ENCODE measurements around the gene SCAI.

SCAI gene

GRCh38 chr9:124946167-124946566 is 197.2 kb downstream of the SCAI start:
- H4K8ac ChIP-seq (ENCODE audit: low read depth, low read length), result no peak overlapping the region
- peaks cover 2% of the 10 kb centered on the region for H3K79me2 ChIP-seq (ENCODE audit: control insufficient read depth, insufficient read depth, low read length, poor library complexity)
- H3K4me2 ChIP-seq (ENCODE audit: low read length), result no peak overlapping the region
- no peak overlapping the region for H3K27ac ChIP-seq (ENCODE audit: low read depth, low read length)
- no peak overlapping the region for H3K9ac ChIP-seq (ENCODE audit: low read length)
- no peaks in the 10 kb centered on the region for H3K9me3 ChIP-seq (ENCODE audit: insufficient read depth, low read depth, low read length)
- no CpG with 5 or more reads among the region's 1 CpG for WGBS (ENCODE audit: extremely low coverage, insufficient coverage, insufficient read length)
- peaks cover 0 to 5% of the 10 kb centered on the region in 2 experiments for H3K4me1 ChIP-seq (ENCODE audit: control insufficient read depth in 1 of 2, insufficient read depth in 2 of 2, low read length in 2 of 2)
- H3K18ac ChIP-seq (ENCODE audit: low read length), result no peak overlapping the region
- H3K79me1 ChIP-seq (ENCODE audit: low read length), result peaks cover 5% of the 10 kb centered on the region
- H3K23ac ChIP-seq (ENCODE audit: low read length), result no peak overlapping the region
- H2BK120ac ChIP-seq (ENCODE audit: insufficient read depth, low read length, poor library complexity), result no peak overlapping the region
- H3K36me3 ChIP-seq (ENCODE audit: control insufficient read depth in 1 of 2, insufficient read depth in 2 of 2, low read length in 2 of 2), result no peaks in the 10 kb centered on the region
- H3K4me3 ChIP-seq (ENCODE audit: low read depth, low read length), result no peak overlapping the region
- H4K91ac ChIP-seq (ENCODE audit: low read depth, low read length), result no peak overlapping the region
- DNase-seq, result no peak
- H2BK12ac ChIP-seq (ENCODE audit: low read length), result no peak overlapping the region
- no peak overlapping the region for H4K12ac ChIP-seq (ENCODE audit: low read depth, low read length)
- H2AK5ac ChIP-seq (ENCODE audit: low read length), result no peak overlapping the region
- H3K4ac ChIP-seq (ENCODE audit: low read depth, low read length), result no peak overlapping the region
- no peak overlapping the region for H2AFZ ChIP-seq (ENCODE audit: insufficient read depth, low read length, poor library complexity)
- no peaks in the 10 kb centered on the region for H3K27me3 ChIP-seq (ENCODE audit: insufficient read depth, low read length)
- no peak overlapping the region for H3K14ac ChIP-seq (ENCODE audit: low read length)
- no peak overlapping the region for H2BK5ac ChIP-seq (ENCODE audit: low read depth, low read length, poor library complexity)

GRCh38 chr9:124941679-124942561 is 201.4 kb downstream of the SCAI start:
- H2BK12ac ChIP-seq (ENCODE audit: low read length), result no peak overlapping the region
- H3K4me2 ChIP-seq (ENCODE audit: low read length), result peak overlapping the region; percentile 73
- H3K79me1 ChIP-seq (ENCODE audit: low read length), result peaks cover 10% of the 10 kb centered on the region
- peak overlapping the region; percentile 70 for H2AFZ ChIP-seq (ENCODE audit: insufficient read depth, low read length, poor library complexity)
- peak overlapping the region; percentile 75 for H4K12ac ChIP-seq (ENCODE audit: low read depth, low read length)
- peak overlapping the region; percentile 83 for H3K4me3 ChIP-seq (ENCODE audit: low read depth, low read length)
- H2AK5ac ChIP-seq (ENCODE audit: low read length), result peak overlapping the region; percentile 20
- no peaks in the 10 kb centered on the region for H3K27me3 ChIP-seq (ENCODE audit: insufficient read depth, low read length)
- H3K9me3 ChIP-seq (ENCODE audit: insufficient read depth, low read depth, low read length), result no peaks in the 10 kb centered on the region
- peak; percentile 23 to 56 for DNase-seq
- peaks cover 0 to 5% of the 10 kb centered on the region in 2 experiments for H3K4me1 ChIP-seq (ENCODE audit: control insufficient read depth in 1 of 2, insufficient read depth in 2 of 2, low read length in 2 of 2)
- peak overlapping the region; percentile 88 for H4K91ac ChIP-seq (ENCODE audit: low read depth, low read length)
- no peak overlapping the region for H3K4ac ChIP-seq (ENCODE audit: low read depth, low read length)
- peak overlapping the region; percentile 94 for H4K8ac ChIP-seq (ENCODE audit: low read depth, low read length)
- peak overlapping the region; percentile 78 for H3K14ac ChIP-seq (ENCODE audit: low read length)
- no peak overlapping the region for H3K23ac ChIP-seq (ENCODE audit: low read length)
- H3K9ac ChIP-seq (ENCODE audit: low read length), result peak overlapping the region; percentile 86
- H3K27ac ChIP-seq (ENCODE audit: low read depth, low read length), result peak overlapping the region; percentile 80
- peak overlapping the region; percentile 67 for H2BK120ac ChIP-seq (ENCODE audit: insufficient read depth, low read length, poor library complexity)
- peaks cover 0 to 3% of the 10 kb centered on the region in 2 experiments for H3K36me3 ChIP-seq (ENCODE audit: control insufficient read depth in 1 of 2, insufficient read depth in 2 of 2, low read length in 2 of 2)
- H2BK5ac ChIP-seq (ENCODE audit: low read depth, low read length, poor library complexity), result no peak overlapping the region
- H3K18ac ChIP-seq (ENCODE audit: low read length), result peak overlapping the region; percentile 63
- peaks cover 8% of the 10 kb centered on the region for H3K79me2 ChIP-seq (ENCODE audit: control insufficient read depth, insufficient read depth, low read length, poor library complexity)
- no CpG with 5 or more reads among the region's 31 CpGs for WGBS (ENCODE audit: extremely low coverage, insufficient coverage, insufficient read length)

- peaks cover 8% of the 10 kb centered on the region for H3K79me2 ChIP-seq (ENCODE audit: control insufficient read depth, insufficient read depth, low read length, poor library complexity)
- peak within 1 kb of the TSS; percentile 38 for H2AK5ac ChIP-seq (ENCODE audit: low read length)
- WGBS (ENCODE audit: extremely low coverage, insufficient coverage, insufficient read length), result no CpG with 5 or more reads among the region's 70 CpGs
- H4K8ac ChIP-seq (ENCODE audit: low read depth, low read length), result peak within 1 kb of the TSS; percentile 95
- peaks cover 0 to 3% of the 10 kb centered on the region in 2 experiments for H3K36me3 ChIP-seq (ENCODE audit: control insufficient read depth in 1 of 2, insufficient read depth in 2 of 2, low read length in 2 of 2)
- peak within 1 kb of the TSS; percentile 82 for H3K14ac ChIP-seq (ENCODE audit: low read length)
- H3K4me3 ChIP-seq (ENCODE audit: low read depth, low read length), result peak within 1 kb of the TSS; percentile 84
- H3K9me3 ChIP-seq (ENCODE audit: insufficient read depth, low read depth, low read length), result no peaks in the 10 kb centered on the region
- H3K4ac ChIP-seq (ENCODE audit: low read depth, low read length), result peak within 1 kb of the TSS; percentile 39
- H4K12ac ChIP-seq (ENCODE audit: low read depth, low read length), result peak within 1 kb of the TSS; percentile 75
- H3K23ac ChIP-seq (ENCODE audit: low read length), result no peak within 1 kb of the TSS
- peaks cover 0 to 5% of the 10 kb centered on the region in 2 experiments for H3K4me1 ChIP-seq (ENCODE audit: control insufficient read depth in 1 of 2, insufficient read depth in 2 of 2, low read length in 2 of 2)
- peak within 1 kb of the TSS; percentile 87 for H3K27ac ChIP-seq (ENCODE audit: low read depth, low read length)
- H3K9ac ChIP-seq (ENCODE audit: low read length), result peak within 1 kb of the TSS; percentile 86
- peaks cover 10% of the 10 kb centered on the region for H3K79me1 ChIP-seq (ENCODE audit: low read length)
- peak within 1 kb of the TSS; percentile 88 for H3K4me2 ChIP-seq (ENCODE audit: low read length)
- H3K27me3 ChIP-seq (ENCODE audit: insufficient read depth, low read length), result no peaks in the 10 kb centered on the region
- H2BK120ac ChIP-seq (ENCODE audit: insufficient read depth, low read length, poor library complexity), result peak within 1 kb of the TSS; percentile 67
- peak within 1 kb of the TSS; percentile 85 for H2AFZ ChIP-seq (ENCODE audit: insufficient read depth, low read length, poor library complexity)
- peak within 1 kb of the TSS; percentile 83 for H2BK5ac ChIP-seq (ENCODE audit: low read depth, low read length, poor library complexity)
- H4K91ac ChIP-seq (ENCODE audit: low read depth, low read length), result peak within 1 kb of the TSS; percentile 88
- no peak within 1 kb of the TSS for H2BK12ac ChIP-seq (ENCODE audit: low read length)
- H3K18ac ChIP-seq (ENCODE audit: low read length), result peak within 1 kb of the TSS; percentile 71
- DNase-seq, result peak; percentile 97 to 98
Observed at GRCh38 chr9:124940894-124941678, 202.2 kb downstream of the SCAI start, which contains the start of gene GOLGA1. TSS of gene GOLGA1 (minus strand) at chr9:124941083. CDS start at chr9:124938711, 2,372 bp downstream.

- no CpG with 5 or more reads among the region's 17 CpGs for whole genome bisulfite sequencing (ENCODE audit: extremely low coverage, insufficient coverage, insufficient read length)
- Histone ChIP-seq H3K4me3 (ENCODE audit: low read depth, low read length) (peak overlapping the region; percentile 84), H3K4me1 (ENCODE audit: control insufficient read depth in 1 of 2, insufficient read depth in 2 of 2, low read length in 2 of 2) (peaks cover 0 to 5% of the 10 kb centered on the region in 2 experiments), H3K23ac (ENCODE audit: low read length) (no peak overlapping the region), H2AK5ac (ENCODE audit: low read length) (peak overlapping the region; percentile 38), H2BK12ac (ENCODE audit: low read length) (no peak overlapping the region), H4K12ac (ENCODE audit: low read depth, low read length) (peak overlapping the region; percentile 71), H3K27me3 (ENCODE audit: insufficient read depth, low read length) (no peaks in the 10 kb centered on the region), H2BK5ac (ENCODE audit: low read depth, low read length, poor library complexity) (peak overlapping the region; percentile 83), H3K4ac (ENCODE audit: low read depth, low read length) (peak overlapping the region; percentile 22), H2BK120ac (ENCODE audit: insufficient read depth, low read length, poor library complexity) (peak overlapping the region; percentile 67), H4K91ac (ENCODE audit: low read depth, low read length) (peak overlapping the region; percentile 78), H3K79me1 (ENCODE audit: low read length) (peaks cover 10% of the 10 kb centered on the region), H3K18ac (ENCODE audit: low read length) (peak overlapping the region; percentile 71), H3K4me2 (ENCODE audit: low read length) (peak overlapping the region; percentile 88), H3K36me3 (ENCODE audit: control insufficient read depth in 1 of 2, insufficient read depth in 2 of 2, low read length in 2 of 2) (peaks cover 0 to 3% of the 10 kb centered on the region in 2 experiments), H3K9me3 (ENCODE audit: insufficient read depth, low read depth, low read length) (no peaks in the 10 kb centered on the region), H2AFZ (ENCODE audit: insufficient read depth, low read length, poor library complexity) (peak overlapping the region; percentile 85), H4K8ac (ENCODE audit: low read depth, low read length) (peak overlapping the region; percentile 95), H3K79me2 (ENCODE audit: control insufficient read depth, insufficient read depth, low read length, poor library complexity) (peaks cover 8% of the 10 kb centered on the region), H3K9ac (ENCODE audit: low read length) (peak overlapping the region; percentile 78), H3K14ac (ENCODE audit: low read length) (peak overlapping the region; percentile 82), H3K27ac (ENCODE audit: low read depth, low read length) (peak overlapping the region; percentile 87)
- peak; percentile 13 to 47 for DNase-seq
Observed at GRCh38 chr9:124940521-124940893, 202.8 kb downstream of the SCAI start.

All from trophoblast cell (in vitro differentiated cells and primary cell).